Activated T-helper 1 cell treated with anti-CD3 and anti-CD28 coated beads, Interleukin-2, amount 50 U/mL, for 16 hours (primary cell): ENCODE results near the gene TP53I13.

Source experiments
- DNase-seq, 2 donors: peaks; one replicate each; pipeline ENCODE4 v3.0.0-alpha.2; 2020; ENCODE audit warnings: low read depth in 1 of 2, low spot score in 1 of 2

TP53I13 gene

GRCh38 chr17:29567304-29567553, 1.3 kb upstream of the TP53I13 start:
- DNase-seq, result no peak

GRCh38 chr17:29567554-29568330, 759 bp upstream of the TP53I13 start:
- peak; percentile 57 to 63 for DNase-seq

- DNase-seq, result no peak
Measured at GRCh38 chr17:29569245-29569950, 897 bp downstream of the TP53I13 start.

- no peak for DNase-seq
Measured at GRCh38 chr17:29570521-29570920, 2.0 kb downstream of the TP53I13 start.

- DNase-seq, result no peak
Measured at GRCh38 chr17:29571486-29571882, 3.0 kb downstream of the TP53I13 start.

- DNase-seq, result no peak
Measured at GRCh38 chr17:29571883-29572681, 3.6 kb downstream of the TP53I13 start.

- DNase-seq, result peak in 1 of 2 donors; percentile 52
Measured at GRCh38 chr17:29572691-29573557, 4.4 kb downstream of the TP53I13 start.

GRCh38 chr17:29573558-29573869, 5.0 kb downstream of the TP53I13 start:
- DNase-seq, result no peak

- DNase-seq, result no peak
Measured at GRCh38 chr17:29573871-29574731, 5.6 kb downstream of the TP53I13 start.

- no peak for DNase-seq
Measured at GRCh38 chr17:29574732-29575510, 6.4 kb downstream of the TP53I13 start.

- no peak for DNase-seq
Measured at GRCh38 chr17:29575511-29576213, 7.2 kb downstream of the TP53I13 start.

GRCh38 chr17:29576214-29577000, 7.9 kb downstream of the TP53I13 start:
- DNase-seq, result no peak

GRCh38 chr17:29577001-29577370, 8.5 kb downstream of the TP53I13 start:
- DNase-seq, result no peak

- no peak for DNase-seq
Measured at GRCh38 chr17:29577385-29578211, 9.1 kb downstream of the TP53I13 start.

- DNase-seq, result no peak
Measured at GRCh38 chr17:29578626-29579485, 10.4 kb downstream of the TP53I13 start.
